PC-9 (cell line): Measurements from ENCODE around the gene CAPN13. TPM values are rescaled to one million over a fixed set of nuclear protein-coding genes. Genes with fewer than 3 reads are reported as not detected.
A peak's percentile ranks its signal among the peaks of the same experiment; 100 is the strongest.

Experiments
- BruUV-seq: library from RNA; stranded (reverse); fragments of 400-500 nt; replicated peaks from 2 replicates; lab custom pipeline; 2021; lab: Mats Ljungman, UMichigan
- CTCF ChIA-PET: fragments of 300-600 bp; sonication (Branson Sonifier 250); formaldehyde crosslinking; loops from one replicate; lab custom pipeline; 2022; ENCODE audit warnings: antibody characterized with exemption; lab: Charles Lee
- POLR2A ChIA-PET: fragments of 300-600 bp; sonication (Branson Sonifier 250); formaldehyde crosslinking; loops from one replicate; lab custom pipeline; 2022; ENCODE audit warnings: antibody characterized with exemption; ENCODE audit not compliant: unreplicated experiment; lab: Charles Lee
- DNase-seq, 2 experiments: peaks; one replicate each; pipeline versions ENCODE4 v3.0.0 to v3.0.0-alpha.2; 2015 to 2022; ENCODE audit warnings: mixed read lengths in 1 of 2
- H2AFZ ChIP-seq: fragments of 200-600 bp; sonication (generic); 2 replicates; pipeline ENCODE4 v1.8.1; 2017; ENCODE audit warnings: antibody characterized with exemption
- H3F3A ChIP-seq: fragments of 200-600 bp; sonication (generic); 2 replicates; pipeline ENCODE4 v1.8.1; 2017; ENCODE audit warnings: antibody characterized with exemption, mild to moderate bottlenecking, low read depth; ENCODE audit not compliant: insufficient read depth
- H3K27ac ChIP-seq: fragments of 200-600 bp; sonication (generic); 2 replicates; pipeline ENCODE4 v1.6.1; 2016; ENCODE audit warnings: mixed run types
- H3K27me3 ChIP-seq: fragments of 200-600 bp; sonication (generic); 2 replicates; pipeline ENCODE4 v1.6.1; 2016; ENCODE audit warnings: low read depth, mixed run types; ENCODE audit not compliant: insufficient read depth
- H3K36me3 ChIP-seq: fragments of 200-600 bp; sonication (generic); 2 replicates; pipeline ENCODE4 v1.6.1; 2016; ENCODE audit warnings: low read depth, mixed run types
- H3K4me1 ChIP-seq: fragments of 200-600 bp; sonication (generic); replicated peaks from 2 replicates; pipeline ENCODE4 v1.6.1; 2016; ENCODE audit warnings: mixed run types; ENCODE audit not compliant: insufficient read depth
- H3K4me2 ChIP-seq: fragments of 200-600 bp; sonication (generic); 2 replicates; pipeline ENCODE4 v1.6.1; 2017; ENCODE audit warnings: mixed run types
- H3K4me3 ChIP-seq: fragments of 200-600 bp; sonication (generic); 2 replicates; pipeline ENCODE4 v1.6.1; 2016; ENCODE audit warnings: mixed run types
- H3K79me2 ChIP-seq: fragments of 200-600 bp; sonication (generic); 2 replicates; pipeline ENCODE4 v1.6.1; 2017; ENCODE audit warnings: low read depth, mixed run types
- H3K9me2 ChIP-seq: fragments of 200-600 bp; sonication (generic); 2 replicates; pipeline ENCODE4 v1.8.1; 2017; ENCODE audit warnings: mild to moderate bottlenecking; ENCODE audit not compliant: insufficient read depth
- H3K9me3 ChIP-seq: fragments of 200-600 bp; sonication (generic); 2 replicates; pipeline ENCODE4 v1.8.1; 2016; ENCODE audit warnings: low read depth; ENCODE audit not compliant: insufficient read depth
- H4K20me1 ChIP-seq: fragments of 200-600 bp; sonication (generic); 2 replicates; pipeline ENCODE4 v1.8.1; 2017; ENCODE audit not compliant: insufficient read depth
- EZH2 ChIP-seq: fragments of 200-600 bp; sonication (generic); IDR thresholded peaks from 2 replicates; pipeline ENCODE4 v1.8.0; 2017; ENCODE audit warnings: antibody characterized with exemption, low read depth
- intact Hi-C: fragments of 100-400 bp; cut with micrococcal nuclease; formaldehyde crosslinking; loops from one replicate; pipeline ENCODE4 v1.10.0; 2022; ENCODE audit not compliant: unreplicated experiment
- total RNA-seq: library from RNA; stranded (reverse); gene quantifications from 2 replicates; pipeline ENCODE4 v1.2.3, GENCODE V29; 2021
- TF ChIP-seq, protein P1 (sequence below): fragments of 200-600 bp; sonication (generic); conservative IDR thresholded peaks from 2 replicates; pipeline ENCODE4 v1.6.1; 2017; ENCODE audit warnings: mixed run types, antibody characterized with exemption, mild to moderate bottlenecking, moderate library complexity

The CAPN13 gene
- total RNA-seq, 1 experiment from 2014 or later = 1.5 TPM

- BruUV-seq = no TSS peak
- Histone ChIP-seq H3K36me3 (no peaks in the 10 kb centered on the region), H3K27me3 (no peaks in the 10 kb centered on the region), H3K79me2 (no peaks in the 10 kb centered on the region), H4K20me1 (no peaks in the 10 kb centered on the region), H3K9me2 (no peaks in the 10 kb centered on the region), H3F3A (no peaks in the 10 kb centered on the region), H2AFZ (no peak overlapping the region), H3K4me1 (no peaks in the 10 kb centered on the region), H3K9me3 (0 out of 2 replicates have a peak, but pooled peaks cover 6% of the 10 kb centered on the region), H3K4me3 (no peak overlapping the region), H3K27ac (no peak overlapping the region), H3K4me2 (no peak overlapping the region)
- ChIA-PET CTCF (no interaction called here), POLR2A (no interaction called here)
- peak in 1 of 2 experiments; percentile 8 for DNase-seq
- intact Hi-C loops = no loop called here
- TF ChIP-seq, protein P1, sequence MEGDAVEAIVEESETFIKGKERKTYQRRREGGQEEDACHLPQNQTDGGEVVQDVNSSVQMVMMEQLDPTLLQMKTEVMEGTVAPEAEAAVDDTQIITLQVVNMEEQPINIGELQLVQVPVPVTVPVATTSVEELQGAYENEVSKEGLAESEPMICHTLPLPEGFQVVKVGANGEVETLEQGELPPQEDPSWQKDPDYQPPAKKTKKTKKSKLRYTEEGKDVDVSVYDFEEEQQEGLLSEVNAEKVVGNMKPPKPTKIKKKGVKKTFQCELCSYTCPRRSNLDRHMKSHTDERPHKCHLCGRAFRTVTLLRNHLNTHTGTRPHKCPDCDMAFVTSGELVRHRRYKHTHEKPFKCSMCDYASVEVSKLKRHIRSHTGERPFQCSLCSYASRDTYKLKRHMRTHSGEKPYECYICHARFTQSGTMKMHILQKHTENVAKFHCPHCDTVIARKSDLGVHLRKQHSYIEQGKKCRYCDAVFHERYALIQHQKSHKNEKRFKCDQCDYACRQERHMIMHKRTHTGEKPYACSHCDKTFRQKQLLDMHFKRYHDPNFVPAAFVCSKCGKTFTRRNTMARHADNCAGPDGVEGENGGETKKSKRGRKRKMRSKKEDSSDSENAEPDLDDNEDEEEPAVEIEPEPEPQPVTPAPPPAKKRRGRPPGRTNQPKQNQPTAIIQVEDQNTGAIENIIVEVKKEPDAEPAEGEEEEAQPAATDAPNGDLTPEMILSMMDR = no peak
- no peak for TF ChIP-seq EZH2
Observed at GRCh38 chr2:30677231-30677630, 130.0 kb downstream of the CAPN13 start.

- no peak overlapping the region for H3K4me3 ChIP-seq
- TF ChIP-seq, protein P1 = no peak
- no peak for TF ChIP-seq EZH2
- intact Hi-C loops = no loop called here
Observed at GRCh38 chr2:30675758-30676157, 131.5 kb downstream of the CAPN13 start.

DNA sequence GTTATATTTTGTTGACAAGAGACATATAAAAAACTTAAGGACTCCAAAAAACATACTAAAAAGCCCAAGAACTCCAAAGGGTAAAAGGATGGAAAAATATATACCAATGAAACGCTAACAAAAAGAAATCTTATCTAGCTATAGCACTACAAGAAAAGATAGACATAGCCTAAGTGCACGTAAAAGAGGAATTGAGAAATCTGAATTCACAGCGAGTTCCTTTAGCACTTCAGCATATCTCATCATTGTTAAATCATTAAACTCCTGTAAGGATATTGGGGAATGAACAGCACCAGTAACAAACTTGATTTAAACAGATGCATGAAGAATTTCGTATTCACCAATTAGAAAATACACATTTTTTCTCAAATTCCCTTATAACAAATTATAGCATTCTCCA, 134.1 kb downstream of the CAPN13 start:
- H3K4me3 ChIP-seq = no peak overlapping the region
- TF ChIP-seq EZH2 = no peak
- TF ChIP-seq, protein P1 = no peak
- H3F3A ChIP-seq = no peaks in the 10 kb centered on the region
- no peak overlapping the region for H2AFZ ChIP-seq
- ChIA-PET CTCF (no interaction called here), POLR2A (no interaction called here)
- no peaks in the 10 kb centered on the region for H3K79me2 ChIP-seq
- no peaks in the 10 kb centered on the region for H4K20me1 ChIP-seq
- no peaks in the 10 kb centered on the region for H3K4me1 ChIP-seq
- H3K9me3 ChIP-seq = peaks cover 26% of the 10 kb centered on the region
- BruUV-seq = no TSS peak
- no peak for DNase-seq
- intact Hi-C loops = no loop called here
- H3K9me2 ChIP-seq = no peaks in the 10 kb centered on the region
- no peak overlapping the region for H3K27ac ChIP-seq
- no peaks in the 10 kb centered on the region for H3K36me3 ChIP-seq
- no peaks in the 10 kb centered on the region for H3K27me3 ChIP-seq
- H3K4me2 ChIP-seq = no peak overlapping the region

More at GRCh38 chr2:30675758-30676157, 131.5 kb downstream of the CAPN13 start:
- H3K27ac ChIP-seq = no peak overlapping the region
- ChIA-PET POLR2A (no interaction called here), CTCF (no interaction called here)
- peak in 1 of 2 experiments; percentile 32 for DNase-seq
- H2AFZ ChIP-seq = no peak overlapping the region
- H3K9me3 ChIP-seq = 0 out of 2 replicates have a peak, but pooled peaks cover 13% of the 10 kb centered on the region
- H3K79me2 ChIP-seq = no peaks in the 10 kb centered on the region
- no peaks in the 10 kb centered on the region for H3K27me3 ChIP-seq
- H3K9me2 ChIP-seq = no peaks in the 10 kb centered on the region
- H3K4me2 ChIP-seq = no peak overlapping the region
- BruUV-seq = no TSS peak
- H3K4me1 ChIP-seq = no peaks in the 10 kb centered on the region
- H3F3A ChIP-seq = no peaks in the 10 kb centered on the region
- H3K36me3 ChIP-seq = no peaks in the 10 kb centered on the region
- no peaks in the 10 kb centered on the region for H4K20me1 ChIP-seq
